Dermis microvascular lymphatic vessel endothelial cell (primary cell): ENCODE results near the gene PIGP. TPM values are rescaled to one million over a fixed set of nuclear protein-coding genes. Genes with fewer than 3 reads are reported as not detected.
A peak's percentile ranks its signal among the peaks of the same experiment; 100 is the strongest.
"Not testable (repeated sequence)": the region's sequence is repeated elsewhere in the genome, so short reads cannot be mapped to it uniquely, and the experiment has no call there.

Experiments
- DNase-seq, 2 donors: peaks; one replicate each; pipeline versions ENCODE4 v3.0.0 to v3.0.0-alpha.2; 2010; ENCODE audit warnings: low read depth in 2 of 2
- total RNA-seq: library from RNA; depleted of rRNA; stranded (reverse); fragments of >200 nt; gene quantifications from 2 replicates; pipeline ENCODE4 v1.2.1, GENCODE V29; 2014

Gene PIGP
- total RNA-seq, 1 donor from 2014 or later, result 2.6 TPM

- DNase-seq, result no peak
Measured at GRCh38 chr21:37076087-37076850, 3.4 kb upstream of the PIGP start.

- DNase-seq, result no peak
Measured at GRCh38 chr21:37075214-37075770, 2.4 kb upstream of the PIGP start.

GRCh38 chr21:37074546-37074945 is 1.7 kb upstream of the PIGP start:
- no peak for DNase-seq

DNA sequence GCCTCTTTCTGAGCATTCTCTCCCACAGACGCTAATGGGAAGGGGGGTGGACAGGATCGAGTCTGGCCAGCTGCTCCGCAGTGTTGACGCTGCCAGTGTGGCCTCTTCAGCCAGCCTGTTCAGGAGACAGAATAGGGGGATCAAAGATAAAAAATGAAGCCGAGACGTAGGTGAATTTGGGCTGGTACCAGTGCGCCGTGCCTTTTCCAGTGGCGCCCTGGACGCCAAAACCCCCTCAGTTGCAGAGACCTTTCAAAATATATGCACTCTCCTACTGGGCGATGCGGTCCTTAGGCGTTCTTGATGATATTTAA is 1.3 kb upstream of the PIGP start:
- DNase-seq, result peak in 1 of 2 donors; percentile 34

- peak in 1 of 2 donors; percentile 52 for DNase-seq
Measured at GRCh38 chr21:37073417-37074196, 736 bp upstream of the PIGP start.

GRCh38 chr21:37072274-37072987 is 440 bp downstream of the PIGP start:
- peak in 1 of 2 donors; percentile 64 for DNase-seq

DNA sequence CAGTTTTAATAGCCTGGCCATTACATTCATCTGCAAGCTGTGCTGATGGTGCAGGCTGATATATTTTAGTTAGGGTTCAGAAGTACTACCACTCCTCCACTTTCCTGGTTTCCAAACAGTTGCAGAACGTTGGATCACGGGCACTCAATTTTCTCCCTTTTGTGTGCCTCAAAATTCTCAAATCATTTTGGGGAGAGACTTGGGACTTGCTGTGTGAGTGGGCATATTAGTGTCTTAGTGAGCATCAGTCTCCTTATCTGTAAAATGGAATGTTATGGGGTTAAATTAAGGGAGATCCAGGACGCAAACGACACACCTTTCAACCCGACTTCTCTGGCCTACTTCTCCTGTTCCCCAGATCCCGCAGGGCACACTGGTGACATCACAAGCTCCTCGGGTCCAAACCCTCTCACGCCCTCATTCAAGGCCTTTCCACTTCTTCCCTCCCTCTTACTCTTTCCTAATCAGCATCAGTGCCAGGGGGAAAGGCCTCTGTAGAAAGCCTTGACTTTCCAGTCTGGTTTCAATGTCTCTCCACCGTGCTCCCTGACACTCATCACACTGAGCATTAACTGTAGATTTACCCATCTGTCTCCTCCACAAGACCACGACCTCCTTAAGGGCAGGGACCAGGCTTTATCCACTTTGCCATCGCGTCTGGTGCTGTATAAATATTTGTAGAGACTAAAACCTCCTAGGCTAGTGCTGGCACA is 1.2 kb downstream of the PIGP start:
- peak in 1 of 2 donors; percentile 30 for DNase-seq

- no peak for DNase-seq
Measured at GRCh38 chr21:37065561-37066177, 7.2 kb downstream of the PIGP start.

DNA sequence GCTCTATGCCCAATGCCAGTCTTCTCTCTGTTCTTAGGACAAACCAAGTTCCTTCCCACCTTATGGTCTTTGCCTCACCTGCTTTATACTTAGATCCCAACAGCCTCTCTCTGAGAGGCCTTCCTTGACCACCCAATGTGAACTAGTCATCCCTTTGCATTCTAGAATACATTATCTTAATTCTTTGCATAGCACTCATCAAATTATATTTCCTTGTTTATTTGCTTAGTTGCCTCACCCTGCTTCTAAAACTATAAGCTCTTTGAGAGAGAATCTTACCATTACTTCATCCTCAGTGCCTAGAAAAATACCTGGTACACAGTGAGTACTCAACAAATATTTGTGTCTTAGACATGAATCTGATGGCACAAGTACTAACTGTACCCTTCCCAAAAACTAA is 8.0 kb downstream of the PIGP start:
- DNase-seq, result no peak

DNA sequence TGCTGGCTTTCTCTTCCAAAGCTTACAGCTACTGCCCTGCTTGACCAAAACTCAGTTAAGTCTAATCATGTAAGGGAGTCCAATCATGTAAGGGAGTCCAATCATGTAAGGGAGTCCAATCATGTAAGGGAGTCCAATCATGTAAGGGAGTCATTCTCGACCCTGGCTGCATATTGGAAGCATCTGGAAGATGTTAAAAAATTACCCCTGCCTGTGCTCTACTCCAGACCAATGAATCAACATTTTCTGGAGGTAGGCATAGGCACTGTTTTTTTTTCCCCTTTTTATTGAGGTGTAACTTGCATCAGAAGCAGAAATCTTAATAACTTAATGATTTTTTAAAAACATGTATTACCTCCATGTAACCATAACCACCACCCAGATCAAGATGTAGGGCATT is 9.4 kb downstream of the PIGP start:
- DNase-seq, result no peak

DNA sequence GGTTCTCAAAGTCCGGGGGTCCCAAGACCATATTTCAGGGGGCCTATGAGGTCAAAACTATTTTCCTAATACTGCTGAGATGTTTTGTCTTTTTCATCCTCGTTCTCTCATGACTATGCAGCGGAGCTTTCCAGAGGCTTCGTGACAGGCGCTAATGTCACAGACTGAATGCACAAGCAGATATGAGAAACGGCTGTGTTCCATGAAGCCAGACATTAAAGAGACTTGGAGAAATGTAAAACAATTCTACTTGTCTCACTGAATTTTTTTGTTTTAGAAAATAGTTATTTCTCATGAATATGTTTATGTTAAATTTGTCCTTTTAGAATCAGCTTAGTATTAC is 10.3 kb downstream of the PIGP start:
- DNase-seq, result no peak

- DNase-seq, result no peak
Measured at GRCh38 chr21:37061926-37062592, 10.8 kb downstream of the PIGP start.

DNA sequence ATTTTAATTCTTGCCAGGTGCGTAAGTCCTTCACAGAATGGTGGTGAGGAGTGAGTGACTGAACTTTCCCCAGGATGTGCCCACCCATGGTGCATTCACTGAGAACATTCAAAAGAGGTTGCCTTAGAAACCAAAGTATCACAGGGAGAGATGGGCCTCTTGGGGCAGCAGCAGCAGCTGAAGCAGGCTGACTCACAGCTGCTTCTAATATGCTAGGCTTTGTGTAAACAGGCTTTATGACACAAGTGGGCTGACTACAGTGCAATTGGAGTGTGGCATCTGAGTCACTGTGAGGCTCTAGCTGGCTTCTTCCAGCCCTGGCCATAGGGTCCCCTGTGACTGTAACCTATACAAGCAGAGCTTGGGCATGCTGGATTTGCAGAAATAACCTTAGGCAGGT is 12.6 kb downstream of the PIGP start:
- peak in 1 of 2 donors; percentile 84 for DNase-seq

GRCh38 chr21:37059181-37059580 is 13.7 kb downstream of the PIGP start:
- no peak for DNase-seq

- no peak for DNase-seq
Measured at GRCh38 chr21:37058261-37058660, 14.6 kb downstream of the PIGP start.

DNA sequence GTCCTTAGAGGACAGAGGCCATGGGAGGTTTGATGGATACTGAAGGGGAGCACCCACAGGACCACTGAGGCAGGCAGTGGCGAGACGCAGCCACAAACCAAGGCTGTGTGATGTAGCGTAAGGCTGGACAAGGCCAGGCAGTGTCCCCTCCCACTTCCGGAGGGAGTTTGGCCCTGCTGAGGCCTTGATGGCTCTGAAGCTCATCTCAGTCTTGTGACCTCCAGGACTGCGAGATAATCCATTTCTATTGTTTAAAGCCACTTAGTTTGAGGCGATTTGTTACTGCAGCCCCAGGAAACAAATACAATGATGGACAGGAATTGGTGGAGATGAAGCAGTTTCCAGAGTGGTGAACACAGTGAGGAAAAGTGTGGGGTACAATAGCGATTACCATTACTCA is 15.3 kb downstream of the PIGP start:
- DNase-seq, result no peak

DNA sequence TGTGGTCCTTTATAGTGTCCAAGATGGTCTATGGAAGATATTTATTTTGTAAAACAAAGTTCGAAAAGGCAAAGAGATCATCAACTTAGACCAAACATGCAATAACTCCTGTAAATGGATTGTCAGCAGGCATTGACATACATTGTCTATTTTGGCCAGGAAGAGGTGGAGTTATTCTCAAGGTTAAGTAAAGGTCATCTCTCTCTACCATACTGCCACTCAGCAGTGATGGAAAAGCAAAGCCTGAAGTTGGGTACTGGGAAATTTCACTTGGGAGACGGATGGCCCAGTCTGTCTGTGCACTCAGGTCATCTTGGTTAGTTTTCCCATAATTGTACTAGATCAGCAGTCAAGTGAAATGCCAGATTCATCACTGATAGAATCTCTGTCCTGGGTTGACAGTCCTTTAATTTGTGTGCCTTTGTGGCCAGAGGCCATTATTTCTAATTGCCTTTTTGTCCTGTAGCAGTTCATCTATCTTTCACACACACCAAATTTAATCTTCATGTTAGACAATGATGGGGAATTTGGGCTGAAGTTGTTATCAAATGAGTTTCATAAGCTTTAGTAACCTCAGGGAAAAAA is 17.5 kb downstream of the PIGP start:
- no peak for DNase-seq

DNA sequence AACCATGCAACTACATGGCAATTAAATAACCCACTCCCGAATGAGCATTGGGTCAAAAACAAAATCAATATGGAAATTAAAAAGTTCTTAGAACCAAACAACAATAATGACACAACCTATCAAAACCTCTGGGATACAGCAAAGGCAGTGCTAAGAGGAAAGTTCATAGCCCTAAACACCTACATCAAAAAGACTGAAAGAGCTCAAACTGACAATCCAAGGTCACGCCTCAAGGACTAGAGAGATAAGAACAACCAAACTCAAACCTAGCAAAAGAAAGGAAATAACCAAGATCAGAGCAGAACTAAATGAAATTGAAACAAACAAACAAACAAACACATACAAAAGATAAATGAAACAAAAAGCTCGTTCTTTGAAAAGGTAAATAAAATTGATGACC is 23.1 kb downstream of the PIGP start:
- not testable (repeated sequence) for DNase-seq

DNA sequence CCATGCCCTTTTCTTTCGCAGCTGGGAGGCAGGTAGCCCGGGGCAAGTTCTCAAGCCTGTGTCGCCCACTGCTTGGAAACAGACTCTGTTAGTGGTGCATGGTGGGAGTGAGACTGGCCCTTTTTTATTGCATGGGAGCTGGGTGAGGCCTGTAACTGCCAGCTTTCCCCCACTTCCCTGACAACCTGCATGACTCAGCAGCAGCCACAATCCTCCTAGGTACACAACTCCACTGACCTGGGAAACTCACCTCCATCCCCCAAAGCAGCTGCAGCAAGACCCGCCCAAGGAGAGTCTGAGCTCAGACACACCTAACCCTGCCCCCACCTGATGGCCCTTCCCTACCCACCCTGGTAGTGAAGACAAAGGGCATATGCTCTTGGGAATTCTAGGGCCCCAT is 25.8 kb downstream of the PIGP start:
- no peak for DNase-seq

GRCh38 chr21:37045556-37045955 is 27.3 kb downstream of the PIGP start:
- no peak for DNase-seq
